ENCODE data around the gene OSBPL2.

The OSBPL2 gene

DNA sequence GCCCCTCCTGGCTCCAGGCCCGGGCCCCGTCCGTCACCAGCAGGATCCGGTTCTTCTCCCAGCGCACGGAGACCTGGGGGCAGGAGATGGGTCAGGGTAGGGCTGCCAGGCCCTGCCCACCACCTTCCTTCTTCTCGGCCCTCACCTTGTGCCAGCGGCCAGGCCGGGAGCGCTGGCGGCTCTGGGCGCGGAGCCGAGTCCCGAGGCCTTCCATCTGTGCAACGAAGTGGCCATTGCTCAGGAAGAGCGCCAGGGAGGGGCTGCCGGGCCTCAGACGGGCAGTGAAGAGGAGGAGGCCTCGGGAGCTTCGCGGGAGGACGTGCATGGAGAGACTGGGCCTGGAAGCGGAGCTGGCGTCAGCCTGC, 72.4 kb downstream of the OSBPL2 start:
- TF ChIP-seq, protein P1, sequence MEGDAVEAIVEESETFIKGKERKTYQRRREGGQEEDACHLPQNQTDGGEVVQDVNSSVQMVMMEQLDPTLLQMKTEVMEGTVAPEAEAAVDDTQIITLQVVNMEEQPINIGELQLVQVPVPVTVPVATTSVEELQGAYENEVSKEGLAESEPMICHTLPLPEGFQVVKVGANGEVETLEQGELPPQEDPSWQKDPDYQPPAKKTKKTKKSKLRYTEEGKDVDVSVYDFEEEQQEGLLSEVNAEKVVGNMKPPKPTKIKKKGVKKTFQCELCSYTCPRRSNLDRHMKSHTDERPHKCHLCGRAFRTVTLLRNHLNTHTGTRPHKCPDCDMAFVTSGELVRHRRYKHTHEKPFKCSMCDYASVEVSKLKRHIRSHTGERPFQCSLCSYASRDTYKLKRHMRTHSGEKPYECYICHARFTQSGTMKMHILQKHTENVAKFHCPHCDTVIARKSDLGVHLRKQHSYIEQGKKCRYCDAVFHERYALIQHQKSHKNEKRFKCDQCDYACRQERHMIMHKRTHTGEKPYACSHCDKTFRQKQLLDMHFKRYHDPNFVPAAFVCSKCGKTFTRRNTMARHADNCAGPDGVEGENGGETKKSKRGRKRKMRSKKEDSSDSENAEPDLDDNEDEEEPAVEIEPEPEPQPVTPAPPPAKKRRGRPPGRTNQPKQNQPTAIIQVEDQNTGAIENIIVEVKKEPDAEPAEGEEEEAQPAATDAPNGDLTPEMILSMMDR (IDR thresholded peaks at IDR 0.05; ENCODE audit: unreplicated experiment in 3 of 3): no peak
- Mint-ChIP-seq H3K27ac (no peak overlapping the region), H3K36me3 (ENCODE audit: low read depth) (peaks cover 7% of the 10 kb centered on the region), H3K27me3 (ENCODE audit: low read depth) (no peaks in the 10 kb centered on the region), H3K4me1 (no peaks in the 10 kb centered on the region), H3K9me3 (no peaks in the 10 kb centered on the region), H3K4me3 (no peak overlapping the region)

DNA sequence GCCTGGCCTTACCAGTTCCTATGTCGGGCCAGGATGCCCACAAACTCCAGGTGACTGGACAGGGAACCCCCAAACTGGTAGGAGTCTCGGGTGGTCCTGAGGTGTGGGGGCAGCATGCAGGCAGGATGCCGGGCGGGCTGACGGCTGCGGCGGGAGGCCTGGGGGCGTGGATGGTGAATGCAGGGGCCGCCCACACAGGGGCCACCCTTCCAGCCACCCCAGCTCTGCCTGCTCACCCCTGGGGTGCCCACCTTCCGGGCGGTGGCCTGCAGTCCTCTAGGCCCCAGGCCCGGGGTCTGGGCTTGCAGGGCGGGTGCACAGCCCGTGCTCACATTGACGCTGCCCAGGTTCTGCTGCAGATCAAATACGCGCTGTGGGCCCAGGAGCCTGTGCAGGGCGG, 72.8 kb downstream of the OSBPL2 start:
- no peak overlapping the region for H3K27ac Mint-ChIP-seq
- no peak overlapping the region for H3K4me3 Mint-ChIP-seq
- TF ChIP-seq, protein P1 (IDR thresholded peaks at IDR 0.05; ENCODE audit: unreplicated experiment in 3 of 3): no peak
- H3K36me3 Mint-ChIP-seq (ENCODE audit: low read depth): peaks cover 7% of the 10 kb centered on the region
- no peaks in the 10 kb centered on the region for H3K27me3 Mint-ChIP-seq (ENCODE audit: low read depth)
- H3K9me3 Mint-ChIP-seq: no peaks in the 10 kb centered on the region
- no peaks in the 10 kb centered on the region for H3K4me1 Mint-ChIP-seq

DNA sequence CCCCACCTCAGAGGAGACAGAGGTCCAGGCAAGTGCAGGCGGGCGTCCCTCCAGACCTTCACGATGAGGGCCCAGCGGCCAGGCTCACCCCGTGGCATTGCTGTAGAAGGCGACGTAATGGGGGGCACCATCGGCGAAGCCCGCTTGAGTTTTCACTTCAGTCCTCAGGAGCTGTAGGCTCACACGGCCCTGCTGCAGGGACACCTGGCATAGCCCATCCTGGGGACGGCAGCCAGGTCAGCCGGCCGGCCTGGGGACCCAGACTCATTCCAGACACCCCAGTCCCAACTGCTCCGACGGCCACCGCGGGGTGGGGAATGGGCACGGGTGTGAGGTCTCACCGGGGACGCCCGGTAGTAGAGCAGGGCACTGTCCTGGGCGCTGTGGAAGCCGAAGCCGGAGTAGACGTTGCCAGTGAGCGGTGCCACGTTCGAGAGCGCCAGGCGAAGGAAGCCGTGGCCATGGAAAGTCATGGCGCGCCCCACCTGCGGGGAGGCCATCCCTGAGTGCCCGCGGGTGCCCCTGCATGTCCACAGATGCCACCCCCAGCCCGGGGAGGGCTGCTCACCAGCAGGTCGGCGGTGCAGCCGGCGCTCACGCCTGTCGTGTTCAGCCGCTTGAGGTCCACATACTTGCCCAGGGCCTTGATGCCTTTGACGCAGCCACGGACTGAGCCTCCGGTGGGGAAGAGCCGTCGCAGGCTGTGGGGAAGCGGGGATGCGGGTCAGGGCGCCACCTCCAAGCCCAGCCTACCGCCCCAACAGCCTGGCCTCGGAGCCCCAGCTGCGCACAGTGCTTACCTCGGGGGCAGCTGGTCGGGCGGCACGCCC, 73.7 kb downstream of the OSBPL2 start:
- H3K27ac Mint-ChIP-seq: no peak overlapping the region
- TF ChIP-seq, protein P1 (IDR thresholded peaks at IDR 0.05; ENCODE audit: unreplicated experiment in 3 of 3): no peak

DNA sequence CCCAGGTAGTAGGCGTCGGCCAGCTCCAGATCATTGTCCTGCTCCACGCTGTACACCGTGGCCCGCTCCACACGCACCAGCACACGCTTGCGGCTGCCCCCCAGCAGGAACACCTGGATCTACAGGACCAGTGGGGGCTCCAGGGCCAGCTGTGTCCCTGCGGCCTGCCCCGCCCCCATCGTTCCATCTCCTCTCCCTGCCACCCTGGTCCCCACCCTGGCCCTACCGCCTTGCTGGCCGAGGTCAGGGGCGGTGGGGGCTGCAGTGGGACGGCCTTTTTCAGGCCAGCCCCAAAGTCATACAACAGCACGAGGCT, 74.3 kb downstream of the OSBPL2 start:
- H3K4me3 Mint-ChIP-seq: no peak overlapping the region
- no peaks in the 10 kb centered on the region for H3K9me3 Mint-ChIP-seq
- H3K36me3 Mint-ChIP-seq (ENCODE audit: low read depth): peaks cover 10% of the 10 kb centered on the region
- TF ChIP-seq, protein P1 (IDR thresholded peaks at IDR 0.05; ENCODE audit: unreplicated experiment in 3 of 3): no peak
- H3K4me1 Mint-ChIP-seq: no peaks in the 10 kb centered on the region
- H3K27ac Mint-ChIP-seq: no peak overlapping the region
- no peaks in the 10 kb centered on the region for H3K27me3 Mint-ChIP-seq (ENCODE audit: low read depth)

More for the DNA sequence above, 73.7 kb downstream of the OSBPL2 start:
- Mint-ChIP-seq H3K4me3 (no peak overlapping the region), H3K4me1 (no peaks in the 10 kb centered on the region), H3K27me3 (ENCODE audit: low read depth) (no peaks in the 10 kb centered on the region), H3K36me3 (ENCODE audit: low read depth) (peaks cover 10% of the 10 kb centered on the region), H3K9me3 (no peaks in the 10 kb centered on the region)

DNA sequence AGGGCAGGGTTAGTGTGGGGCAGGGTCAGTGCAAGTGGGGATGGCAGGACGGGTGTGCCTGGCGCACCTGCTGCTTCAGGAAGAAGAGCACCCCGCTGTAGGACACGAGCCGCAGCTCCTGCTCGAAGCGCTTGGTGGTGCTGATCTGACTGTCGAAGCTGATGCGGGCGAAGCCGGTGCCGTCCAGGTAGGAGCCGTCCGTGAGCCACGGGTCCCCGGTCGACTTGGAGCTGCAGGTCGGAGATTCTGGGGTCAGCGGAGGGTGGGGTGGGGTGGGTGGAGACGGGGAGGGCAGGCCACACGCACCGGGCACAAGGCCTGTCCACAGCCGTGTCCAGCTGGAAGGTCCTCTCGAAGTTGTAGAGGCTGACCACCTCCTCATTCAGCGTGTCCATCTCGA, 74.7 kb downstream of the OSBPL2 start:
- TF ChIP-seq, protein P1 (IDR thresholded peaks at IDR 0.05; ENCODE audit: unreplicated experiment in 3 of 3): no peak
- Mint-ChIP-seq H3K36me3 (ENCODE audit: low read depth) (peaks cover 10% of the 10 kb centered on the region), H3K4me1 (no peaks in the 10 kb centered on the region), H3K27me3 (ENCODE audit: low read depth) (no peaks in the 10 kb centered on the region), H3K27ac (no peak overlapping the region), H3K4me3 (no peak overlapping the region), H3K9me3 (no peaks in the 10 kb centered on the region)

All from nephron (organoid).